Parathyroid adenoma (tissue), 2 donors: ENCODE results near the gene SHISA7.

Experiments used
- H2AFZ ChIP-seq: fragments of 300-600 bp; sonication (generic); one replicate; pipeline ENCODE4 v1.7.0; 2017; ENCODE audit warnings: antibody characterized with exemption, mild to moderate bottlenecking
- H3K27ac ChIP-seq: fragments of 300-600 bp; sonication (generic); one replicate; pipeline ENCODE4 v1.7.0; 2017
- H3K27me3 ChIP-seq: fragments of 300-600 bp; sonication (generic); one replicate; pipeline ENCODE4 v1.7.0; 2017; ENCODE audit warnings: low read length; ENCODE audit not compliant: control insufficient read depth, insufficient read depth
- H3K36me3 ChIP-seq: fragments of 300-600 bp; sonication (generic); one replicate; pipeline ENCODE4 v1.7.0; 2017; ENCODE audit warnings: low read length; ENCODE audit not compliant: control insufficient read depth, insufficient read depth
- H3K4me1 ChIP-seq: fragments of 300-600 bp; sonication (generic); one replicate; pipeline ENCODE4 v1.7.0; 2017; ENCODE audit warnings: control low read depth
- H3K4me2 ChIP-seq: fragments of 300-600 bp; sonication (generic); one replicate; pipeline ENCODE4 v1.7.0; 2017; ENCODE audit warnings: low read length
- H3K4me3 ChIP-seq: fragments of 300-600 bp; sonication (generic); one replicate; pipeline ENCODE4 v1.7.0; 2017; ENCODE audit warnings: low read depth, low read length
- H3K79me2 ChIP-seq: fragments of 300-600 bp; sonication (generic); one replicate; pipeline ENCODE4 v1.7.0; 2017; ENCODE audit warnings: control low read depth
- H3K9ac ChIP-seq: fragments of 300-600 bp; sonication (generic); one replicate; pipeline ENCODE4 v1.7.0; 2017; ENCODE audit warnings: mild to moderate bottlenecking
- H3K9me3 ChIP-seq: fragments of 300-600 bp; sonication (generic); one replicate; pipeline ENCODE4 v1.7.0; 2017; ENCODE audit warnings: low read length; ENCODE audit not compliant: control insufficient read depth
- CTCF ChIP-seq: fragments of 300-600 bp; sonication (generic); IDR thresholded peaks from one replicate; pipeline ENCODE4 v1.7.0; 2017; ENCODE audit warnings: antibody characterized with exemption, mild to moderate bottlenecking
- donor health status: primary hyperparathyroidism.

The SHISA7 gene

GRCh38 chr19:55443045-55443823 is at the start of gene SHISA7:
Gene SHISA7, minus strand, starts transcription at chr19:55443300. Its CDS starts 437 bp downstream, at chr19:55442863.
- Histone ChIP-seq H3K27me3 (no peaks in the 10 kb centered on the region), H2AFZ (no peak within 1 kb of the TSS), H3K4me3 (no peak within 1 kb of the TSS), H3K27ac (no peak within 1 kb of the TSS), H3K4me1 (no peaks in the 10 kb centered on the region), H3K36me3 (no peaks in the 10 kb centered on the region), H3K4me2 (no peak within 1 kb of the TSS), H3K79me2 (no peaks in the 10 kb centered on the region), H3K9ac (no peak within 1 kb of the TSS), H3K9me3 (no peaks in the 10 kb centered on the region)
- TF ChIP-seq CTCF: no peak

- H2AFZ ChIP-seq: peak overlapping the region; percentile 68
- no peak for TF ChIP-seq CTCF
- peak overlapping the region; percentile 41 for H3K4me3 ChIP-seq
- H3K9ac ChIP-seq: no peak overlapping the region
- no peaks in the 10 kb centered on the region for H3K9me3 ChIP-seq
- H3K4me2 ChIP-seq: peak overlapping the region; percentile 71
- H3K4me1 ChIP-seq: peaks cover 5% of the 10 kb centered on the region
- no peak overlapping the region for H3K27ac ChIP-seq
- H3K36me3 ChIP-seq: no peaks in the 10 kb centered on the region
- no peaks in the 10 kb centered on the region for H3K27me3 ChIP-seq
- no peaks in the 10 kb centered on the region for H3K79me2 ChIP-seq
Observed at GRCh38 chr19:55492362-55492944, 49.4 kb upstream of the SHISA7 start.

GRCh38 chr19:55491546-55492360 is 48.7 kb upstream of the SHISA7 start:
- no peaks in the 10 kb centered on the region for H3K9me3 ChIP-seq
- H3K27me3 ChIP-seq: no peaks in the 10 kb centered on the region
- peaks cover 5% of the 10 kb centered on the region for H3K4me1 ChIP-seq
- no peaks in the 10 kb centered on the region for H3K79me2 ChIP-seq
- H3K4me2 ChIP-seq: peak overlapping the region; percentile 71
- peak overlapping the region; percentile 68 for H2AFZ ChIP-seq
- no peak for TF ChIP-seq CTCF
- peak overlapping the region; percentile 41 for H3K4me3 ChIP-seq
- H3K27ac ChIP-seq: no peak overlapping the region
- H3K9ac ChIP-seq: no peak overlapping the region
- H3K36me3 ChIP-seq: no peaks in the 10 kb centered on the region

GRCh38 chr19:55490478-55491432 is 47.7 kb upstream of the SHISA7 start:
- Histone ChIP-seq H3K4me2 (no peak overlapping the region), H2AFZ (no peak overlapping the region), H3K36me3 (no peaks in the 10 kb centered on the region), H3K9me3 (no peaks in the 10 kb centered on the region), H3K27ac (no peak overlapping the region), H3K4me1 (peaks cover 5% of the 10 kb centered on the region), H3K27me3 (no peaks in the 10 kb centered on the region), H3K79me2 (no peaks in the 10 kb centered on the region), H3K4me3 (no peak overlapping the region), H3K9ac (no peak overlapping the region)
- TF ChIP-seq CTCF: no peak
